ENCODE results near the gene ENTPD8. TPM values are rescaled to one million over a fixed set of nuclear protein-coding genes. Genes with fewer than 3 reads are reported as not detected.
A peak's percentile ranks its signal among the peaks of the same experiment; 100 is the strongest.
"Not testable (repeated sequence)": the region's sequence is repeated elsewhere in the genome, so short reads cannot be mapped to it uniquely, and the experiment has no call there.

The ENTPD8 gene
- polyA plus RNA-seq, 3 donors = not detected

- H3K36me3 ChIP-seq (replicated peaks in 1 of 2; ENCODE audit: control insufficient read depth in 1 of 2, insufficient read depth in 2 of 2, low read length in 2 of 2) = no peaks in the 10 kb centered on the region
- no peak overlapping the region for H2AFZ ChIP-seq (ENCODE audit: insufficient read depth, low read depth, low read length, poor library complexity, severe bottlenecking)
- H3K9ac ChIP-seq (ENCODE audit: insufficient read depth, low read length, poor library complexity, severe bottlenecking) = peak overlapping the region; percentile 21
- Mint-ChIP-seq H3K9me3 (peaks cover 0 to 4% (median 0%) of the 10 kb centered on the region in 7 donors), H3K4me3 (no peak overlapping the region), H3K36me3 (peaks cover 7% of the 10 kb centered on the region in 2 donors), H3K4me1 (peaks cover 18% of the 10 kb centered on the region), H3K27me3 (ENCODE audit: low read depth in 3 of 3) (peaks cover 28 to 66% (median 41%) of the 10 kb centered on the region in 3 donors), H3K27ac (no peak overlapping the region)
- intact Hi-C loops (cut with micrococcal nuclease) = no loop called here
- H3K27ac ChIP-seq (ENCODE audit: low read depth in 1 of 2, low read length in 2 of 2) = no peak overlapping the region
- WGBS (ENCODE audit: insufficient coverage) = 86% methylated on average over 10 of the region's 15 CpGs
- no peaks in the 10 kb centered on the region for H3K9me3 ChIP-seq (replicated peaks in 1 of 2; ENCODE audit: control insufficient read depth in 1 of 2, insufficient read depth in 1 of 2, low read length in 2 of 2)
- H4K20me1 ChIP-seq (ENCODE audit: insufficient read depth, low read length) = peaks cover 53% of the 10 kb centered on the region
- peaks cover 9 to 39% of the 10 kb centered on the region in 2 donors for H3K27me3 ChIP-seq (ENCODE audit: control insufficient read depth in 2 of 2, insufficient read depth in 2 of 2, low read length in 2 of 2)
- no peak overlapping the region for H3K4me2 ChIP-seq (replicated peaks; ENCODE audit: extremely low read depth, low read length, poor library complexity, severe bottlenecking)
- TF ChIP-seq, protein P1, sequence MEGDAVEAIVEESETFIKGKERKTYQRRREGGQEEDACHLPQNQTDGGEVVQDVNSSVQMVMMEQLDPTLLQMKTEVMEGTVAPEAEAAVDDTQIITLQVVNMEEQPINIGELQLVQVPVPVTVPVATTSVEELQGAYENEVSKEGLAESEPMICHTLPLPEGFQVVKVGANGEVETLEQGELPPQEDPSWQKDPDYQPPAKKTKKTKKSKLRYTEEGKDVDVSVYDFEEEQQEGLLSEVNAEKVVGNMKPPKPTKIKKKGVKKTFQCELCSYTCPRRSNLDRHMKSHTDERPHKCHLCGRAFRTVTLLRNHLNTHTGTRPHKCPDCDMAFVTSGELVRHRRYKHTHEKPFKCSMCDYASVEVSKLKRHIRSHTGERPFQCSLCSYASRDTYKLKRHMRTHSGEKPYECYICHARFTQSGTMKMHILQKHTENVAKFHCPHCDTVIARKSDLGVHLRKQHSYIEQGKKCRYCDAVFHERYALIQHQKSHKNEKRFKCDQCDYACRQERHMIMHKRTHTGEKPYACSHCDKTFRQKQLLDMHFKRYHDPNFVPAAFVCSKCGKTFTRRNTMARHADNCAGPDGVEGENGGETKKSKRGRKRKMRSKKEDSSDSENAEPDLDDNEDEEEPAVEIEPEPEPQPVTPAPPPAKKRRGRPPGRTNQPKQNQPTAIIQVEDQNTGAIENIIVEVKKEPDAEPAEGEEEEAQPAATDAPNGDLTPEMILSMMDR (IDR thresholded peaks at IDR 0.05) = no peak
- no peak overlapping the region for H3K4me3 ChIP-seq (replicated peaks in 1 of 3; ENCODE audit: low read depth in 2 of 3, low read length in 3 of 3)
- DNase-seq = no peak
- H3K4me1 ChIP-seq (ENCODE audit: control insufficient read depth in 1 of 2, insufficient read depth in 2 of 2, low read length in 2 of 2) = peaks cover 22 to 24% of the 10 kb centered on the region in 2 donors
- H3K79me2 ChIP-seq (ENCODE audit: insufficient read depth, low read length) = peaks cover 5% of the 10 kb centered on the region
Measured at GRCh38 chr9:137410891-137411249, 30.3 kb downstream of the ENTPD8 start.

GRCh38 chr9:137410236-137410890, 30.8 kb downstream of the ENTPD8 start:
- 57% methylated on average over 12 of the region's 18 CpGs for WGBS (ENCODE audit: insufficient coverage)
- H3K27ac Mint-ChIP-seq; H3K9me3 ChIP-seq (replicated peaks in 1 of 2; ENCODE audit: control insufficient read depth in 1 of 2, insufficient read depth in 1 of 2, low read length in 2 of 2); H3K27ac ChIP-seq (ENCODE audit: low read depth in 1 of 2, low read length in 2 of 2); H3K9ac ChIP-seq (ENCODE audit: insufficient read depth, low read length, poor library complexity, severe bottlenecking); H3K79me2 ChIP-seq (ENCODE audit: insufficient read depth, low read length); H3K36me3 Mint-ChIP-seq; H2AFZ ChIP-seq (ENCODE audit: insufficient read depth, low read depth, low read length, poor library complexity, severe bottlenecking); H3K36me3 ChIP-seq (replicated peaks in 1 of 2; ENCODE audit: control insufficient read depth in 1 of 2, insufficient read depth in 2 of 2, low read length in 2 of 2); H3K9me3 Mint-ChIP-seq; H3K4me3 ChIP-seq (replicated peaks in 1 of 3; ENCODE audit: low read depth in 2 of 3, low read length in 3 of 3); H3K4me2 ChIP-seq (replicated peaks; ENCODE audit: extremely low read depth, low read length, poor library complexity, severe bottlenecking); DNase-seq; intact Hi-C loops (cut with micrococcal nuclease): not testable (repeated sequence)
- Histone ChIP-seq H3K4me1 (ENCODE audit: control insufficient read depth in 1 of 2, insufficient read depth in 2 of 2, low read length in 2 of 2) (peaks cover 22 to 24% of the 10 kb centered on the region in 2 donors), H4K20me1 (ENCODE audit: insufficient read depth, low read length) (peaks cover 52% of the 10 kb centered on the region), H3K27me3 (ENCODE audit: control insufficient read depth in 2 of 2, insufficient read depth in 2 of 2, low read length in 2 of 2) (peaks cover 9 to 39% of the 10 kb centered on the region in 2 donors)
- Mint-ChIP-seq H3K4me1 (peaks cover 21% of the 10 kb centered on the region), H3K4me3 (peak overlapping the region in 1 of 2 donors; percentile 51), H3K27me3 (ENCODE audit: low read depth in 3 of 3) (peaks cover 33 to 71% (median 44%) of the 10 kb centered on the region in 3 donors)

Data from CD14-positive monocyte (primary cell).